Measurements from ENCODE around the gene GJD4. TPM values are rescaled to one million over a fixed set of nuclear protein-coding genes. Genes with fewer than 3 reads are reported as not detected.

The GJD4 gene
- total RNA-seq, 1 donor from 2014 or later: not detected

- intact Hi-C loops (cut with micrococcal nuclease): no loop called here
- Mint-ChIP-seq H3K4me1 (ENCODE audit: low read depth) (no peaks in the 10 kb centered on the region), H3K36me3 (ENCODE audit: low read depth) (no peaks in the 10 kb centered on the region)
Measured at GRCh38 chr10:35585356-35585755, 19.8 kb upstream of the GJD4 start.

GRCh38 chr10:35585903-35586535 is 19.1 kb upstream of the GJD4 start:
- no peak for DNase-seq (ENCODE audit: low spot score)
- H3K36me3 Mint-ChIP-seq (ENCODE audit: low read depth): no peaks in the 10 kb centered on the region
- no peak overlapping the region for H3K4me3 Mint-ChIP-seq
- H3K27me3 Mint-ChIP-seq (ENCODE audit: insufficient read depth): peaks cover 4% of the 10 kb centered on the region
- intact Hi-C loops (cut with micrococcal nuclease): no loop called here
- no peak overlapping the region for H3K27ac Mint-ChIP-seq
- no peaks in the 10 kb centered on the region for H3K4me1 Mint-ChIP-seq (ENCODE audit: low read depth)
- H3K9me3 Mint-ChIP-seq: peaks cover 3% of the 10 kb centered on the region

More at GRCh38 chr10:35585356-35585755, 19.8 kb upstream of the GJD4 start:
- no peak overlapping the region for H3K4me3 Mint-ChIP-seq
- no peak overlapping the region for H3K27ac Mint-ChIP-seq
- DNase-seq (ENCODE audit: low spot score): no peak
- no peaks in the 10 kb centered on the region for H3K9me3 Mint-ChIP-seq
- peaks cover 4% of the 10 kb centered on the region for H3K27me3 Mint-ChIP-seq (ENCODE audit: insufficient read depth)

- H3K4me1 Mint-ChIP-seq (ENCODE audit: low read depth): no peaks in the 10 kb centered on the region
- no peak for DNase-seq (ENCODE audit: low spot score)
- no peak overlapping the region for H3K27ac Mint-ChIP-seq
- H3K27me3 Mint-ChIP-seq (ENCODE audit: insufficient read depth): peaks cover 4% of the 10 kb centered on the region
- intact Hi-C loops (cut with micrococcal nuclease): no loop called here
- peaks cover 3% of the 10 kb centered on the region for H3K9me3 Mint-ChIP-seq
- H3K4me3 Mint-ChIP-seq: no peak overlapping the region
- no peaks in the 10 kb centered on the region for H3K36me3 Mint-ChIP-seq (ENCODE audit: low read depth)
Measured at GRCh38 chr10:35588836-35589235, 16.3 kb upstream of the GJD4 start.

GRCh38 chr10:35592441-35592840 is 12.7 kb upstream of the GJD4 start:
- H3K27me3 Mint-ChIP-seq (ENCODE audit: insufficient read depth): no peaks in the 10 kb centered on the region
- no peaks in the 10 kb centered on the region for H3K4me1 Mint-ChIP-seq (ENCODE audit: low read depth)
- no peak overlapping the region for H3K4me3 Mint-ChIP-seq
- no peak overlapping the region for H3K27ac Mint-ChIP-seq
- DNase-seq (ENCODE audit: low spot score): no peak
- intact Hi-C loops (cut with micrococcal nuclease): no loop called here
- H3K9me3 Mint-ChIP-seq: peaks cover 3% of the 10 kb centered on the region
- H3K36me3 Mint-ChIP-seq (ENCODE audit: low read depth): no peaks in the 10 kb centered on the region

GRCh38 chr10:35594115-35595079 is 10.7 kb upstream of the GJD4 start:
- Mint-ChIP-seq H3K9me3 (peaks cover 3% of the 10 kb centered on the region), H3K36me3 (ENCODE audit: low read depth) (no peaks in the 10 kb centered on the region), H3K27ac (no peak overlapping the region), H3K4me1 (ENCODE audit: low read depth) (no peaks in the 10 kb centered on the region), H3K27me3 (ENCODE audit: insufficient read depth) (no peaks in the 10 kb centered on the region), H3K4me3 (no peak overlapping the region)
- DNase-seq (ENCODE audit: low spot score): no peak
- intact Hi-C loops (cut with micrococcal nuclease): no loop called here

GRCh38 chr10:35595106-35595505 is 10.0 kb upstream of the GJD4 start:
- H3K9me3 Mint-ChIP-seq: peaks cover 3% of the 10 kb centered on the region
- H3K4me1 Mint-ChIP-seq (ENCODE audit: low read depth): no peaks in the 10 kb centered on the region
- intact Hi-C loops (cut with micrococcal nuclease): no loop called here
- no peak overlapping the region for H3K4me3 Mint-ChIP-seq
- no peaks in the 10 kb centered on the region for H3K36me3 Mint-ChIP-seq (ENCODE audit: low read depth)
- H3K27ac Mint-ChIP-seq: no peak overlapping the region
- no peaks in the 10 kb centered on the region for H3K27me3 Mint-ChIP-seq (ENCODE audit: insufficient read depth)
- DNase-seq (ENCODE audit: low spot score): no peak

GRCh38 chr10:35598379-35598778 is 6.8 kb upstream of the GJD4 start:
- DNase-seq (ENCODE audit: low spot score): no peak
- intact Hi-C loops (cut with micrococcal nuclease): no loop called here
- Mint-ChIP-seq H3K9me3 (no peaks in the 10 kb centered on the region), H3K4me1 (ENCODE audit: low read depth) (no peaks in the 10 kb centered on the region), H3K4me3 (no peak overlapping the region), H3K36me3 (ENCODE audit: low read depth) (no peaks in the 10 kb centered on the region), H3K27me3 (ENCODE audit: insufficient read depth) (no peaks in the 10 kb centered on the region), H3K27ac (no peak overlapping the region)

GRCh38 chr10:35600193-35600592 is 4.9 kb upstream of the GJD4 start:
- no peak overlapping the region for H3K4me3 Mint-ChIP-seq
- H3K27ac Mint-ChIP-seq: no peak overlapping the region
- intact Hi-C loops (cut with micrococcal nuclease): no loop called here
- no peak for DNase-seq (ENCODE audit: low spot score)
- no peaks in the 10 kb centered on the region for H3K4me1 Mint-ChIP-seq (ENCODE audit: low read depth)
- H3K27me3 Mint-ChIP-seq (ENCODE audit: insufficient read depth): no peaks in the 10 kb centered on the region
- no peaks in the 10 kb centered on the region for H3K9me3 Mint-ChIP-seq
- H3K36me3 Mint-ChIP-seq (ENCODE audit: low read depth): no peaks in the 10 kb centered on the region

- no peak for DNase-seq (ENCODE audit: low spot score)
- no peak overlapping the region for H3K27ac Mint-ChIP-seq
- peaks cover 7% of the 10 kb centered on the region for H3K4me1 Mint-ChIP-seq (ENCODE audit: low read depth)
- no peaks in the 10 kb centered on the region for H3K36me3 Mint-ChIP-seq (ENCODE audit: low read depth)
- intact Hi-C loops (cut with micrococcal nuclease): no loop called here
- H3K27me3 Mint-ChIP-seq (ENCODE audit: insufficient read depth): peaks cover 19% of the 10 kb centered on the region
- no peak overlapping the region for H3K4me3 Mint-ChIP-seq
- peaks cover 4% of the 10 kb centered on the region for H3K9me3 Mint-ChIP-seq
Measured at GRCh38 chr10:35606430-35606829, 1.3 kb downstream of the GJD4 start.

GRCh38 chr10:35607475-35608327 is 2.6 kb downstream of the GJD4 start:
- Mint-ChIP-seq H3K36me3 (ENCODE audit: low read depth) (no peaks in the 10 kb centered on the region), H3K9me3 (peaks cover 4% of the 10 kb centered on the region), H3K27ac (no peak overlapping the region), H3K4me3 (peak overlapping the region; percentile 79), H3K4me1 (ENCODE audit: low read depth) (peaks cover 7% of the 10 kb centered on the region), H3K27me3 (ENCODE audit: insufficient read depth) (peaks cover 19% of the 10 kb centered on the region)
- intact Hi-C loops (cut with micrococcal nuclease): no loop called here
- DNase-seq (ENCODE audit: low spot score): no peak

- peaks cover 19% of the 10 kb centered on the region for H3K27me3 Mint-ChIP-seq (ENCODE audit: insufficient read depth)
- H3K4me1 Mint-ChIP-seq (ENCODE audit: low read depth): peaks cover 7% of the 10 kb centered on the region
- H3K36me3 Mint-ChIP-seq (ENCODE audit: low read depth): no peaks in the 10 kb centered on the region
- no peak overlapping the region for H3K27ac Mint-ChIP-seq
- H3K9me3 Mint-ChIP-seq: peaks cover 4% of the 10 kb centered on the region
- intact Hi-C loops (cut with micrococcal nuclease): no loop called here
- DNase-seq (ENCODE audit: low spot score): no peak
- H3K4me3 Mint-ChIP-seq: no peak overlapping the region
Measured at GRCh38 chr10:35608328-35608672, 3.2 kb downstream of the GJD4 start.

- Mint-ChIP-seq H3K27me3 (ENCODE audit: insufficient read depth) (peaks cover 21% of the 10 kb centered on the region), H3K4me3 (no peak overlapping the region), H3K9me3 (peaks cover 4% of the 10 kb centered on the region), H3K36me3 (ENCODE audit: low read depth) (no peaks in the 10 kb centered on the region), H3K27ac (no peak overlapping the region), H3K4me1 (ENCODE audit: low read depth) (peaks cover 7% of the 10 kb centered on the region)
- intact Hi-C loops (cut with micrococcal nuclease): no loop called here
- DNase-seq (ENCODE audit: low spot score): no peak
Measured at GRCh38 chr10:35611750-35612149, 6.6 kb downstream of the GJD4 start.
